GM18868 (cell line): ENCODE results near the gene SH3GL3.

Experiments used
- ATAC-seq: cut with Tn5 transposase; IDR thresholded peaks from one replicate; pipeline ENCODE4 v1.9.1; 2021; ENCODE audit warnings: mild to moderate bottlenecking, moderate library complexity; ENCODE audit not compliant: unreplicated experiment

SH3GL3 gene, protein sequence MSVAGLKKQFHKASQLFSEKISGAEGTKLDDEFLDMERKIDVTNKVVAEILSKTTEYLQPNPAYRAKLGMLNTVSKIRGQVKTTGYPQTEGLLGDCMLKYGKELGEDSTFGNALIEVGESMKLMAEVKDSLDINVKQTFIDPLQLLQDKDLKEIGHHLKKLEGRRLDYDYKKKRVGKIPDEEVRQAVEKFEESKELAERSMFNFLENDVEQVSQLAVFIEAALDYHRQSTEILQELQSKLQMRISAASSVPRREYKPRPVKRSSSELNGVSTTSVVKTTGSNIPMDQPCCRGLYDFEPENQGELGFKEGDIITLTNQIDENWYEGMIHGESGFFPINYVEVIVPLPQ

GRCh38 chr15:83446904-83447709 is at the start of gene SH3GL3:
Gene SH3GL3 (plus strand): TSS chr15:83447341. CDS start chr15:83447534, 193 bp downstream.
- peak; percentile 59 for ATAC-seq

GRCh38 chr15:83398626-83399025 is 48.5 kb upstream of the SH3GL3 start:
- no peak for ATAC-seq

DNA sequence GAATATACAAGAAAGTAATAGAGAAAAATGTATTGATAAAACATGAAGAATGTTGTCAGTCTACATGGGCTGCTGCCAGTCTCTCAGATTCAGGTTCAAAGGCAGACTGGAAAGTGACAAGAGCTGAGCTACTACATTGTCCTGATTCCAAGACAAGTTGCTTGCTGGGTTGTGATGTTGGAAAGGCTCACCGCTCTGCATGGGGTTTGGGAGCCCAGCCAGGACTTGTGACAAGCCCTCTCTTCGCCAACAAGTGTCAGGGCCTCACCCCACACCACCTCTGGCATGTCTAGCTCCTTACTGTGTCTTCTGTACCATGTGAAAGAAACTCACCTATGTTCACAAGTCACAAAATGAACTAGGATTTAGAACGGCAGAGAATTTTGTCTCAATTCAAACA is 43.0 kb upstream of the SH3GL3 start:
- ATAC-seq, result no peak

DNA sequence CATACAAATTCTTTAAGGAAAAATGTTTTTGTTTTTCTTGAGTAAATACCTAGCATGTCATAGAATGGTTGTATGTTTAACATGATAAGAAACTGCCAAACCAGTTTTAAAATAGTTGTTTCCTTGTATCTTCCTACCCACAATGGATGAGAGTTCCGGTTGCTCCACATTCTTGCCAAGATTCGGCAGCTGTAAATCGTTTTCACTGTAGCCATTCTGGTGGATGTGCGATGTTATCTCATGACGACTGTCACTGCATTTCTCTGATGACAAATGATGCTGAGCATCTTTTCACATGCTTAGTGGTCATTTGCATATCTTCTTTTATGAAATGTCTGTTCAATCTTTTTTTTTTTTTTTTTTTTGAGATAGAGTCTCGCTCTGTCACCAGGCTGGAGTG is 36.6 kb upstream of the SH3GL3 start:
- ATAC-seq, result no peak

DNA sequence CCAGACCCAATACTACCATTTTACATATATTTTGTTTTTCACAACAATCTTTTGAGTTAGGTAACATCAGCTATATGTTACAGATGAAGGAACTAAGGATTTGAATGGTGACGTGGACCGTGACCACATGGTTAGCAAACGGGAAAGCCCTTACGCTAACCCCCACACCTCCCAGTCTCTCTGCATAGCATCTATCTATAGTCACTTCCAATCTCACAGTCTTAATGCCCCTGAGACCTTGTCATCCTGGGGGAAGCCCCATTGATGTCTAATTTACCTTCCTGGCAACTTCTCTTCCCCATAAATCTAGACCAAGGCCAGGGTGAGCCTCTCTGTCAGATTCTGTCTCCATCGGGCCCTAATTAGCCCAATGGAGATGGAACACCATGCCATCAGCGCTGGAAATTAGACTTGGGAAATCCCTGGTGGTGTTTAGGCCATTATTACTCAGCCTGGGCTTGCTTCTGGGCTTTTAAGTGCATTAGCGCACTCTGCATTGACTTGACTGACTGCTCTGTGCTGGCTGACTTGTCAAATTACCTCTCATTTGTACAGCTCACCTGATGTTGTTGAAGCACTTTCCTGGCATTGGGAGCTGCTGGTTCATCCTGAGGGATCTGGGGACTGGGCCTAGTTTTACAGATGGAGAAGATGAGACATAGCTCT is 34.0 kb upstream of the SH3GL3 start:
- ATAC-seq, result no peak

DNA sequence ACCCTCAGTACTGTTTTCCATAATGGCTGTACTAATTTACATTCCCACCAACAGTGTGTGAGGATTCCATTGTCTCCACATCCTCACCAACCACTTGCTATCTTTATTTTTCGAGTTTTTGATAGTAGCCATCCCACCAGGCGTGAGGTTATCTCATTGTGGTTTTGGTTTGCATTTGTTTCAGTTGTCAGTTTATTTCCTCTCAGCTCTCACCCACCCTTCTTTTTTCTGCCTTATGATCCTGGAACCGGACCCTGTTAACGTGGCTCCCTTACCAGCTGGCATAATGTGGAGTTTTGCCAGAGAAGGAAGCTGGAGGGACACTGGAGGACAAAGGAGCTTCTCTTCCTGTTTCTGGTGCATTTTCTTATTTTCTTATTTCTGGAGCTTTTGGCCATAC is 25.1 kb upstream of the SH3GL3 start:
- ATAC-seq, result no peak

GRCh38 chr15:83422541-83422940 is 24.6 kb upstream of the SH3GL3 start:
- ATAC-seq, result no peak

GRCh38 chr15:83424101-83424500 is 23.0 kb upstream of the SH3GL3 start:
- ATAC-seq, result no peak

GRCh38 chr15:83430441-83430840 is 16.7 kb upstream of the SH3GL3 start:
- no peak for ATAC-seq

DNA sequence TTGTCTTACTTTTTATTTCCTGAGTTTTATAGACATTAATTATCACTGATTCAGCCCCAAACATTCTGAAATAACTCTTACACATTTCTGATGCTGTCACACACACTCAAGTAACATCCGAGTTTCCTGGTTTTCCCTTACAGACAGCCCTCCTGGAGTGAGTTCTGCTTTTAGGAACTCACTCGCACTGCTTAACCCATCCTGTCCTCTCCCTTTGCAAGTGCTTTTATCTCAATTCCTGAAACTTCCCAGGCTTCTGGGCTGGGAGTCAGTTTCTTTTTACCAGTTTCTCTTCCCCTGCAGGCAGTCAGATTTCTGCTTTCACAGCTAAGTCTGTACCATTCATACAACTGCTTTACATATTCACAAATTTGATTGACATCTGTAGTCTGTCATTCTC is 15.6 kb upstream of the SH3GL3 start:
- ATAC-seq, result no peak

DNA sequence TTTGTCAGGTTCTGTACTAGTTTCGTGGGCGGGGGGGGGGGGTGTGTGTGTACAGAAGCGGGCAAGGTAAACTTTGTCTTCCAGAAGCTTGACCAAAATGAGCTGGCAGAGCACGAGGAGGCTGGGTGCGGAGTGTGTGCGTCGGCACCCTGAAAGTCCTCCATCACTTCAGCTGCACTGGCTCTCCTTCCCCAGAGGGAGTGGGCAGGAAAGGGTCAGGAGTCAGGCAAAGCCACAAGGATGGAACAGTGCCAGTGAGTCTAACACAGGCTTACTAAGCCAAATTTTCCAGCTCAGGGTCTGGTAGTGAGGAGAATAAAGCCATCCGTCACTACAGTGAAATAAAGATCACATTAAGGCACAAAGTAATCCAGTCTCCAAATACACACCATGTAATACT is 11.9 kb upstream of the SH3GL3 start:
- no peak for ATAC-seq

DNA sequence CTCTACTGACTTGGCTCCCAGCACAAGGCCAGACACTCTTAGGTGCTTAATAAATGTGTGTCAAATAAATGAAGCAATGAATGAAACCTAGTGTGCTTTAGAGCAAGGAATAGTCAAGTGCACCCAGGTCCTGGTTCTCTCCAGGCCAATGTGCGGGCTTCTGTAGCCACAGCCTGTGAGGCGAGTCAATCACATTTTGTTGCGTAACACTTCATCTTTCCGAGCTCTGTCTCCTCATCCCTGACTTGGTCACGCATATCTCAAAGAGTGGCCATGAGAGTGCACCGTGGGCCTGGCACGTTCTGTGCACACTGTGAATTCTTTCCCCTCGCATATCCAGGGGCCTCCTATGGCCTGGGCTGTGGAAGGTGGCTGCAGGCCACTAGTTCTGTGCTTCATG is 11.4 kb upstream of the SH3GL3 start:
- no peak for ATAC-seq

DNA sequence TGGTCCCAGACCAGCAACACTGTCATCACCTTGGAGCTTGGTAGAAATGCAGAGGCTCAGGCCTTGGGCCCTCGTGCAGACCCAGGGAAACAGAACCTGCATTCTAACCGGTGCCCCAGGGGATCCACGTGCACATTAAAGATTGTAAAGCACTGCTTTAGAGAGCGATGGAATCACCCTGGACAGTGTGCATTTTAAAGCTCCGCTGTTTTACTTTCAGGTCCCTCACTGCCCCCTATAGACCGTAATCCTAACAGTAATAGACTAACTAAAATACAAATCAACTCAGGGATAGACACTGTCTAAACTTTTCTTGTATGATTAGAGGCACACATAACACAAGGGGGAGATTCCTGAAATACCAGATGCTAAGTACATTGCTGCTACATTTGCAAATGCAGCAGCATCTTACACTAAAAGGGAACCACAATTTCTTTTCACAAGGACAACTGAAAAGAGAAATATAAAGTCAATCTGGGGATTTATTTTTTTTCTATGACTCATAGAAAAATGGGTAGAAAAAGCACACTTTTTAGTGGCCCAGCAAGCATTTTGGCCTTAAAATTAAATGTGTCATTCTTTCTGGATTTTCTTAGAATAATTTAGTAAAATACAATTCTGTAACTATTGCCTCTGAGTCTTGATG is 10.5 kb upstream of the SH3GL3 start:
- ATAC-seq, result no peak

DNA sequence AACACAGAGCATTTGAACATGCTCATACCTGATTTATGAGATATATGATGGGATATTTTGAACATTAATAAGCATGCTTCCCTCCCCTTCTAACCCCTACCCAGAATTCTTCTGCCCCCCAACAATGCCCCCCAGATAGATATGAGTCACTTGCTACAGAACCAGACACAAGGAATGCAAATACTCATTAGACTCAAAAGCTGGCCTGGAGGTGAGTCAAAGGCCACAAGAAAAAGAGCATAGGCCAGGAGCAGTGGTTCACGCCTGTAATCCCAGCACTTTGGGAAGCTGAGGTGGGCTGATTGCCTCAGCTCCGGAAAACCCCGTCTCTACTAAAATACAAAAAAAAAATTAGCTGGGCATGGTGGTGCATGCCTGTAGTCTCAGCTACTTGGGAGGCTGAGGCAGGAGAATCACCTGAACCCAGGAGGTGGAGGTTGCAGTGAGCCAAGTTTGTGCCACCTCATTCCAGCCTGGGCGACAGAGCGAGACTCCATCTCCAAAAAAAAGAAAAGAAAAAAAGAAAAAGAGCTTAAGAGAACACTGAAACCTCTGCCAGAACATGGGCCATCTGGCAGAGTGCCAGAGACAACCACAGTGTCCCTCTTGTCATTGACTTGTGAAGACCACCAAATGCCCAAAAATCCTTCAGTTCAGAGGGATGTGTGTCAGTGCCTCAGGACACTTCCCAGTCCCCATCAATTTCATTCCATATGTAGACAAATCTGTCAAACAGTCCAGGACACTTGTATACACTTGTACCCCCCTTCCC is 3.9 kb upstream of the SH3GL3 start:
- ATAC-seq, result no peak

GRCh38 chr15:83444936-83445335 is 2.2 kb upstream of the SH3GL3 start:
- no peak for ATAC-seq

GRCh38 chr15:83445643-83446042 is 1.5 kb upstream of the SH3GL3 start:
- no peak for ATAC-seq

GRCh38 chr15:83446417-83446816 is 724 bp upstream of the SH3GL3 start:
- ATAC-seq, result no peak

- no peak for ATAC-seq
Observed at GRCh38 chr15:83449250-83449671, 2.1 kb downstream of the SH3GL3 start.

- no peak for ATAC-seq
Observed at GRCh38 chr15:83449937-83450506, 2.9 kb downstream of the SH3GL3 start.

DNA sequence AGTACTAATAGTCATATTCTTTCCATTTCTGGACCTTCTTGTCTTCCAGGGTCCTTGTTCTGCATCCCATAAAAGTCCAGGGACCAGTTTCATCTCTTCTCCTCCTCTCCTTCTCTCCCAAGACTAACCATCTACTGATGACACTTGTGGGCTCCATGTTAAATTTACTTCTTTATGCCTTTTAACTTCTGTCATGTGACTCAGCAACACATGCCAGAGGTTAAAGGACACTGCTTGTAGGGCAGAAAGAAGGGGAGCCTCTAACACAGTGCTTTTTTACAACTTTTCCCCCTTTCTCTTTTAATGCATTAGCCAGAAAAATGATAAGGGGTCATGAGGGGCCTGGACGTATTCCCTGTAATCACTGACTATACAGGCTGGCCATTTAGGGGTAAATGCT is 10.0 kb downstream of the SH3GL3 start:
- ATAC-seq, result no peak
